Measurements from ENCODE around the gene STARD5. TPM values are rescaled to one million over a fixed set of nuclear protein-coding genes. Genes with fewer than 3 reads are reported as not detected.
A peak's percentile ranks its signal among the peaks of the same experiment; 100 is the strongest.

STARD5 gene
- total RNA-seq, 2 donors from 2014 or later: 32.7 to 36.4 TPM

- ATAC-seq (no peak), DNase-seq (no peak)
- intact Hi-C loops (cut with DNase I, micrococcal nuclease): loop anchor here in 1 of 2 donors (10.0 kb wide), 1 partner anchor 47 kb away; no protein-coding TSS in a partner anchor
These were observed 2.3 kb downstream of the STARD5 start for GRCh38 chr15:81321667-81322066.

- intact Hi-C loops (cut with DNase I, micrococcal nuclease): no loop called here
- ATAC-seq (no peak), DNase-seq (no peak)
These were observed 6.3 kb downstream of the STARD5 start for GRCh38 chr15:81317642-81318017.

GRCh38 chr15:81316267-81316666 is 7.7 kb downstream of the STARD5 start:
- intact Hi-C loops (cut with DNase I, micrococcal nuclease): no loop called here
- DNase-seq (no peak), ATAC-seq (no peak)

GRCh38 chr15:81315452-81316175 is 8.3 kb downstream of the STARD5 start:
- peak in 1 of 2 donors; percentile 17 for DNase-seq
- no peak for ATAC-seq
- intact Hi-C loops (cut with DNase I, micrococcal nuclease): no loop called here

GRCh38 chr15:81314378-81314777 is 9.6 kb downstream of the STARD5 start:
- ATAC-seq (no peak), DNase-seq (peak in 1 of 2 donors; percentile 8)
- intact Hi-C loops (cut with DNase I, micrococcal nuclease): no loop called here

GRCh38 chr15:81313686-81314085 is 10.3 kb downstream of the STARD5 start:
- intact Hi-C loops (cut with DNase I, micrococcal nuclease): no loop called here
- ATAC-seq: no peak
- no peak for DNase-seq

- ATAC-seq (peak; percentile 28), DNase-seq (peak in 1 of 2 donors; percentile 70)
- intact Hi-C loops (cut with DNase I, micrococcal nuclease): no loop called here
These were observed 11.0 kb downstream of the STARD5 start for GRCh38 chr15:81312790-81313543.

- intact Hi-C loops (cut with DNase I, micrococcal nuclease): no loop called here
- DNase-seq (no peak), ATAC-seq (peak; percentile 17)
These were observed 12.0 kb downstream of the STARD5 start for GRCh38 chr15:81311752-81312464.

- intact Hi-C loops (cut with DNase I, micrococcal nuclease): no loop called here
- DNase-seq: no peak
- ATAC-seq: no peak
These were observed 13.5 kb downstream of the STARD5 start for GRCh38 chr15:81310480-81310879.

- DNase-seq (no peak), ATAC-seq (no peak)
- intact Hi-C loops (cut with DNase I, micrococcal nuclease): no loop called here
These were observed 14.1 kb downstream of the STARD5 start for GRCh38 chr15:81309647-81310450.

- intact Hi-C loops (cut with DNase I, micrococcal nuclease): no loop called here
- DNase-seq (no peak), ATAC-seq (no peak)
These were observed 15.7 kb downstream of the STARD5 start for GRCh38 chr15:81308260-81308659.

GRCh38 chr15:81304226-81304625 is 19.7 kb downstream of the STARD5 start:
- ATAC-seq: no peak
- intact Hi-C loops (cut with DNase I, micrococcal nuclease): no loop called here
- DNase-seq: no peak

GRCh38 chr15:81303244-81304225 is 20.4 kb downstream of the STARD5 start:
- intact Hi-C loops (cut with DNase I, micrococcal nuclease): no loop called here
- ATAC-seq (no peak), DNase-seq (peak in 1 of 2 donors; percentile 5)

GRCh38 chr15:81302701-81303109 is 21.2 kb downstream of the STARD5 start:
- peak in 1 of 2 donors; percentile 15 for DNase-seq
- intact Hi-C loops (cut with DNase I, micrococcal nuclease): no loop called here
- no peak for ATAC-seq

- ATAC-seq (peak; percentile 53), DNase-seq (peak in 1 of 2 donors; percentile 37)
- intact Hi-C loops (cut with DNase I, micrococcal nuclease): no loop called here
These were observed 22.0 kb downstream of the STARD5 start for GRCh38 chr15:81301815-81302399.

GRCh38 chr15:81301385-81301784 is 22.6 kb downstream of the STARD5 start:
- DNase-seq (peak in 1 of 2 donors; percentile 2), ATAC-seq (no peak)
- intact Hi-C loops (cut with DNase I, micrococcal nuclease): no loop called here

GRCh38 chr15:81299630-81300273 is 24.2 kb downstream of the STARD5 start:
- ATAC-seq (no peak), DNase-seq (no peak)
- intact Hi-C loops (cut with DNase I, micrococcal nuclease): no loop called here

All from left colon (tissue), 2 donors.